Glomerular endothelial cell (primary cell): ENCODE results near the gene NRK. TPM values are rescaled to one million over a fixed set of nuclear protein-coding genes. Genes with fewer than 3 reads are reported as not detected.
"Not testable (repeated sequence)": the region's sequence is repeated elsewhere in the genome, so short reads cannot be mapped to it uniquely, and the experiment has no call there.

Experiments used
- DNase-seq: peaks from one replicate; pipeline ENCODE4 v3.0.0-alpha.2; 2011; ENCODE audit warnings: low read depth, low spot score; ENCODE audit errors: extremely low read depth
- total RNA-seq: library from RNA; depleted of rRNA; stranded (reverse); fragments of >200 nt; gene quantifications from 2 replicates; pipeline ENCODE4 v1.2.3, GENCODE V29; 2015

The NRK gene
- total RNA-seq, 1 donor from 2014 or later: 0.93 TPM

DNA sequence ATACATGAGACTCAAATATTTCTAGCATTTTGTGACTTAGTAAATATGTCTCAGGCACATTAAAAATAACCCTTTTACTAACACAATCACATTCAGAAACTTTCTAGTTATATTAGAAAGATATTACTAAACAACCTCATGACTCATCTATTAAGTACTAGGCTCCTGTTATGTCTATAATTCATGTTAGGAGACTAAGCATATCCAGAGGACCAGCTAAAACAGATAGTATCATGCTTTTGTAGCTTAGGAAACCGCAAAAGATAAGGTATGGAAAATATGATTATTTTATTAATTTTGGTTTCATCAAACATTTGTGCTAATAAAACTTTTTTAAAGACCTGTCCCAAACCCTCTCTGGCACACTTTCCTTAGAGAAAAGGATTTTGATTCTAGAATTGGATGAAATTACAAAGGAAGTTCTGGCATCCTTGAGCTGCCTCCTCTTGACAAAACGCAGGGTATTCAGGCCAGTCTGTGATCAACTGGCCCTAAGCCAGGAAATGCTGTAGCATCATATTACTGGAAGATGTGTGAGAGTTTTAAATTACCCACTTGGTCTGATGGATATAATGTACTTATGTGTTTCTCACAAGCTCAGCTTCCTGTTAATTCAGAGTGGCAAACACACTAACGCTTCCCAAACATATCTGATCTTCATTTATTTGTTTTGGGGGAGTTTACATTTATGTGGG is 60.4 kb downstream of the NRK start:
- no peak for DNase-seq

GRCh38 chrX:105894721-105895120 is 72.4 kb downstream of the NRK start:
- no peak for DNase-seq

GRCh38 chrX:105909576-105909975 is 87.2 kb downstream of the NRK start:
- no peak for DNase-seq

- no peak for DNase-seq
These were observed 88.3 kb downstream of the NRK start for GRCh38 chrX:105910563-105911105.

DNA sequence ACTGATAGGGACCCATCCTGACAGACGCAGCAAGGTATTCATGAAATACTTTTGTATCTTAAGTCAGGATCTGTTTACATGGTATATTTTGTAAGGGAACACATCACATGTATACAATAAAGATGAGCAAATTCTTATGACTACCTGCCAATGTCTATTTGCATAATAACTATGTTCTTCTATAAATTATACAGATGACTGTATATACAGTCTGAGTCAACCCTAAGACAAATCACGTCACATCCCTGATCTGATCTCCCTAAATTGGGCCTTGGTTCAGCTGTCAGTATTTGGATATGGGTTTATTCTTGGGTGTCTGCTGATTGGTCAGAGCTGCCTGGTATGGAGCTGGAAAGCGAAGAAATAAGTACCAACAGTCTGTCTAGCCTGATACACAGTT is 122.9 kb downstream of the NRK start:
- DNase-seq: no peak

DNA sequence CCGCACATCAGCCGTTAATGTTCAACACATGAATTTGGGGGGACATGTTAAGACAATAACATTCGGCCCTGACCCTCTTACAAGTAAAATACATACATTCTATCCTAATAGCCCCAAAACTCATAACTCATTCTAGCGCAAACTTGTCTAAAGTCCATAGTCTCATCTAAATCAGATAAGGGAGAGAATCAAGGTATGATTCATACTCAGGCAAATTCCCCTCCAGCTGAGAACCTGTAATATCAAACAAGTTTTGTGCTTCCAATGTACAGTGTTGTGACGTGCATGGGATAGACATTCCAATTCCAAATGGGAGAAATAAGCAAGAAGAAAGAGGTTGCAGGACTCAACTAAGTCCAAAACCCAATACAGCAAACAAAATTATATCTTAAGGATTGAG is 147.1 kb downstream of the NRK start:
- DNase-seq: no peak

- DNase-seq: no peak
These were observed 150.5 kb downstream of the NRK start for GRCh38 chrX:105972690-105973386.

GRCh38 chrX:105973387-105973739 is 151.0 kb downstream of the NRK start:
- no peak for DNase-seq

GRCh38 chrX:105975382-105975781 is 153.0 kb downstream of the NRK start:
- no peak for DNase-seq

GRCh38 chrX:105981772-105982485 is 159.6 kb downstream of the NRK start:
- DNase-seq: no peak

DNA sequence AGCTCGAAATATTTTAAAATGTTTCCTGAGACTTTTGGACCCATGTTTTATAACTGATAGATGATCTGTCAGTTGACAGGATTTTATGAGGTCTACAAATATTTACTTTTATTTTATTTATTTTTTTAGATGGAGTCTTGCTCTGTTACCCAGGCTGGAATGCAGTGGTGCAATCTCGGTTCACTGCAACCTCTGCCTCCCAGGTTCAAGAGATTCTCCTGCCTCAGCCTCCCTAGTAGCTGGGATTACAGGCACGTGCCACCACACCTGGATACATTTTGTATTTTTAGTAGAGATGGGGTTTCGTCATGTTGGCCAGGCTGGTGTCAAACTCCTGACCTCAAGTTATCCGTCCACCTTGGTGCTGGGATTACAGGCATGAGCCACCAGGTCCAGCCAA is 166.1 kb downstream of the NRK start:
- not testable (repeated sequence) for DNase-seq

- no peak for DNase-seq
These were observed 177.0 kb downstream of the NRK start for GRCh38 chrX:105999294-105999693.

DNA sequence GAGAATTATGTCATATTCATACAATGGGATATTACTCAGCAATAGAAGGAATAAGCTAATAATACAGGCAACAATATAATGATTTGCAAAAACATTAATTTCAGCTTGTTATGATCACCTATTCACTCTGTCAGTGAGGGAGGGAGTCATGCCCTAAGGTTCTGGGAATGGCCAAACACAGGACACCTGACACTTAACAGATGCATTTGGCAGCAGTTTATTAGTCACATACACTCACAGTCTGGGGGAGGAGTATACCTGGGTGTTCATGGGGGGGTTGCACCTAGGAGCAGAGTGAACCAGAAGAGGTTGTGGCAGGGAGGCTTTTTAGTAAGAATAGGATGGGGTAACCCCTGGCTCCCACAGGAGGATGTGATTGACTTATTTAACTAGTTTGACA is 177.9 kb downstream of the NRK start:
- DNase-seq: no peak

GRCh38 chrX:106000609-106001008 is 178.3 kb downstream of the NRK start:
- not testable (repeated sequence) for DNase-seq

DNA sequence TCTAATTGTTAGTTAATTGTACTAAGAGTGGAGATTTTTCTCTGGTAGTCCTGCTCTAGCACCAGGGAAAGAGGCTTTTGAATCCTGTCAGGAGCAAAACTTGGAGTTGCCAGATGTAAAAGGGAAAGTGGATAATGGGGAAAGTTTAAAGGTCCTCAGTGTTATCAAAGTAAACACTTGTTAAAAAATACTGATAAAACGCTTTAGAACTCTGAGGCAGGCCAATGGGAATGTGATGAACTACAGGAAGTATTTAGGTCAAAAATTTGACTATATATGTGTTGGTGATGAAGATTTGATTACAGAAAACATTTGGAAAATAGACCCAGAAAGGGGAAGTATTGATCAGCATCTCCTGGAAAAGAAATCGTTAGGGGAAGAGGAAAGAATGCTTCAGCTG is 183.3 kb downstream of the NRK start:
- no peak for DNase-seq

DNA sequence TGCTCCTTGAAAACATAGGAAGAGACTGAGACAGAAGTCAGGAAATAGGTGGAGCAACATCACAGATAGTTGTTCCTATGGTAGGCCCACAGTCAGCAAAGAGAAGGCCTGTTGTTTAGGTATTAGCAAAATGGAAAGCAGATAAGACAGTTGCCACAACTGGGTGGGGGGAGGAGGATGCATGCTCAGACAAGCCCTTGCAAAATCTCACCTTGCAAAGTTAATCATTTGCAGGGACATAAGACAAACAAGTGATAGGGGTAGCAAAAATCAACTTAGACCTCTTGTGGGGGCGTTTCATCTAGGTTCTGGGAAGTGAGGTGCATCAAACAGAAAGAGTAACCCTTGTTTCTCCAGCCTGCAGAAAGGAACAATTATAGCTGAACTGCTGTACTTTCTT is 185.5 kb downstream of the NRK start:
- no peak for DNase-seq

Other genes with a start within 250 kb of the NRK start
- gene SERPINA7, start 216.2 kb downstream of the NRK start, total RNA-seq: not detected in 2 replicates